Sciatic nerve (tissue), 2 donors: Measurements from ENCODE around the gene GARRE1. TPM values are rescaled to one million over a fixed set of nuclear protein-coding genes. Genes with fewer than 3 reads are reported as not detected.
"Not testable (repeated sequence)": the region's sequence is repeated elsewhere in the genome, so short reads cannot be mapped to it uniquely, and the experiment has no call there.

ENCODE experiments used
- ATAC-seq: fragments of 200-7000 bp; cut with Tn5 transposase; one replicate; pipeline ENCODE4 v1.9.1; 2020; ENCODE audit warnings: mild to moderate bottlenecking, moderate library complexity
- DNase-seq: peaks from one replicate; pipeline ENCODE4 v3.0.0-alpha.2; 2020; ENCODE audit warnings: low spot score
- intact Hi-C: fragments of 100-400 bp; cut with DNase I; formaldehyde crosslinking; loops from one replicate; pipeline ENCODE4 v1.14.2; 2022
- total RNA-seq: library from RNA; stranded (reverse); fragmentation: NEBNext Ultra II Directional; extraction: Animal tissue kit (Norgen Biotek cat#: 25700); gene quantifications from one replicate; pipeline ENCODE4 v1.2.1, GENCODE V29; 2021
- donor health status: DM: no; HTN: no; CAD: no.
- donor health status: DM: no; HTN: no; CAD: no.

GARRE1 gene
- total RNA-seq, 1 donor from 2014 or later, result 59.9 TPM

GRCh38 chr19:34253681-34254045 is 691 bp upstream of the GARRE1 start:
- DNase-seq, intact Hi-C loops, ATAC-seq: not testable (repeated sequence)

GRCh38 chr19:34254698-34255432 is 511 bp downstream of the GARRE1 start:
- ATAC-seq, result peak; percentile 21
- DNase-seq, result peak; percentile 67
- intact Hi-C loops, result no loop called here

- intact Hi-C loops, result no loop called here
- DNase-seq (no peak), ATAC-seq (no peak)
Measured at GRCh38 chr19:34255546-34255945, 1.2 kb downstream of the GARRE1 start.

GRCh38 chr19:34256835-34257558 is 2.6 kb downstream of the GARRE1 start:
- DNase-seq (no peak), ATAC-seq (no peak)
- intact Hi-C loops, result no loop called here

- intact Hi-C loops, result no loop called here
- DNase-seq, result no peak
- no peak for ATAC-seq
Measured at GRCh38 chr19:34257559-34257924, 3.2 kb downstream of the GARRE1 start.

GRCh38 chr19:34259367-34260095 is 5.2 kb downstream of the GARRE1 start:
- DNase-seq (no peak), ATAC-seq (no peak)
- intact Hi-C loops, result no loop called here

GRCh38 chr19:34260771-34261173 is 6.4 kb downstream of the GARRE1 start:
- DNase-seq, result no peak
- peak; percentile 40 for ATAC-seq
- intact Hi-C loops, result no loop called here

- DNase-seq (no peak), ATAC-seq (no peak)
- intact Hi-C loops, result no loop called here
Measured at GRCh38 chr19:34261334-34262109, 7.2 kb downstream of the GARRE1 start.

GRCh38 chr19:34263745-34264237 is 9.4 kb downstream of the GARRE1 start:
- intact Hi-C loops, result no loop called here

GRCh38 chr19:34265221-34265650 is 10.9 kb downstream of the GARRE1 start:
- intact Hi-C loops, result no loop called here
- ATAC-seq, result no peak
- no peak for DNase-seq

More at GRCh38 chr19:34263745-34264237, 9.4 kb downstream of the GARRE1 start:
- DNase-seq (no peak), ATAC-seq (no peak)

GRCh38 chr19:34269081-34269480 is 14.7 kb downstream of the GARRE1 start:
- no peak for DNase-seq
- peak; percentile 53 for ATAC-seq
- intact Hi-C loops, result no loop called here

- peak; percentile 23 for ATAC-seq
- DNase-seq, result no peak
Measured at GRCh38 chr19:34269489-34269888, 15.1 kb downstream of the GARRE1 start.

GRCh38 chr19:34269968-34270621 is 15.7 kb downstream of the GARRE1 start:
- DNase-seq (no peak), ATAC-seq (peak; percentile 70)
- intact Hi-C loops, result no loop called here

More at GRCh38 chr19:34269489-34269888, 15.1 kb downstream of the GARRE1 start:
- intact Hi-C loops, result no loop called here

- no peak for ATAC-seq
- intact Hi-C loops, result no loop called here
- DNase-seq, result no peak
Measured at GRCh38 chr19:34273121-34273520, 18.8 kb downstream of the GARRE1 start.

- DNase-seq (no peak), ATAC-seq (no peak)
- intact Hi-C loops, result no loop called here
Measured at GRCh38 chr19:34274284-34274826, 20.0 kb downstream of the GARRE1 start.

GRCh38 chr19:34274827-34275625 is 20.7 kb downstream of the GARRE1 start:
- intact Hi-C loops, result no loop called here
- no peak for DNase-seq
- ATAC-seq, result no peak

- no peak for DNase-seq
- intact Hi-C loops, result no loop called here
- ATAC-seq, result no peak
Measured at GRCh38 chr19:34275705-34276104, 21.4 kb downstream of the GARRE1 start.
